ENCODE results near the gene PRR14.

The PRR14 gene

DNA sequence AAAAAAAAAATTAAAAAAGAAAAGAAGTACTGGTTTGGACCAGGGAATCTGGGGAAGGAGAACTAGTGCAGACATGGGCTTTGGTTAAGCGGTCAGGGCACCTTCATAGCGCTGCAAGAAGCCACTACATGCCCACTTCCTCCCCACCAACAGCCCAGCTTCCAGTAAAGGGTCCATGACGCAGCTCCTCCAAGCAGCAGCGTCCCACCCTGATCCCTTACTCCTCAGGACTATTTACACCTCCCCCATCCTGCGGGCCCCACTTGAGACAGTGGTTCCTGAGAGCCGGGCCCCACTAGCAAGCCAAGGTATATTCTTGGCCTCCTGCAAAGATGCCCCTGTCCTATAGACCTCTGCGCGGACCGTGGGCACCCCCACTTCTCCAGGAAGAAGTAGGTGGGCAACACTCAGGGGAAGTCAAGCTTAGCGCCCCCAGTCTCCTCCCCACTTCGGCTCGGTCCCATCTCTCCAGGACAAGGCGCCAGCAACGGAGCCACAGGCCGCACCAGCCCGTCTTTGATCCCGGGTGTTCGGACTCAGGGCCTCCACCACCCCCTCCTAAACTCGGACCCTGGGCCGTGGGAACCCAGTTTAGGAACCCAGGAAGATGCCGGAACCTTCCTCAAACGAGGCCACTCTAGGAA, 913 bp upstream of the PRR14 start:
- ChIA-PET CTCF (interaction anchor here (1.2 to 3.1 kb wide), 4 partner anchors 9 to 115 kb away, joined by 3 to 11 read pairs (median 4); no protein-coding TSS in a partner anchor), POLR2A (interaction anchor here (0.8 to 3.1 kb wide), 13 partner anchors 9 to 114 kb away, joined by 3 to 27 read pairs (median 4); partner anchors contain the start of genes FBRS, SRCAP, ZNF688 and ZNF689)
- no peak for DNase-seq (ENCODE audit: extremely low spot score)
- TF ChIP-seq FOXA1 (IDR thresholded peaks at IDR 0.05) (no peak), LEF1 (IDR thresholded peaks at IDR 0.05; ENCODE audit: borderline replicate concordance) (no peak), CTBP1 (IDR thresholded peaks at IDR 0.05; ENCODE audit: borderline replicate concordance) (no peak), FOXK2 (IDR thresholded peaks at IDR 0.05) (no peak), SP1 (IDR thresholded peaks at IDR 0.05) (no peak)

DNA sequence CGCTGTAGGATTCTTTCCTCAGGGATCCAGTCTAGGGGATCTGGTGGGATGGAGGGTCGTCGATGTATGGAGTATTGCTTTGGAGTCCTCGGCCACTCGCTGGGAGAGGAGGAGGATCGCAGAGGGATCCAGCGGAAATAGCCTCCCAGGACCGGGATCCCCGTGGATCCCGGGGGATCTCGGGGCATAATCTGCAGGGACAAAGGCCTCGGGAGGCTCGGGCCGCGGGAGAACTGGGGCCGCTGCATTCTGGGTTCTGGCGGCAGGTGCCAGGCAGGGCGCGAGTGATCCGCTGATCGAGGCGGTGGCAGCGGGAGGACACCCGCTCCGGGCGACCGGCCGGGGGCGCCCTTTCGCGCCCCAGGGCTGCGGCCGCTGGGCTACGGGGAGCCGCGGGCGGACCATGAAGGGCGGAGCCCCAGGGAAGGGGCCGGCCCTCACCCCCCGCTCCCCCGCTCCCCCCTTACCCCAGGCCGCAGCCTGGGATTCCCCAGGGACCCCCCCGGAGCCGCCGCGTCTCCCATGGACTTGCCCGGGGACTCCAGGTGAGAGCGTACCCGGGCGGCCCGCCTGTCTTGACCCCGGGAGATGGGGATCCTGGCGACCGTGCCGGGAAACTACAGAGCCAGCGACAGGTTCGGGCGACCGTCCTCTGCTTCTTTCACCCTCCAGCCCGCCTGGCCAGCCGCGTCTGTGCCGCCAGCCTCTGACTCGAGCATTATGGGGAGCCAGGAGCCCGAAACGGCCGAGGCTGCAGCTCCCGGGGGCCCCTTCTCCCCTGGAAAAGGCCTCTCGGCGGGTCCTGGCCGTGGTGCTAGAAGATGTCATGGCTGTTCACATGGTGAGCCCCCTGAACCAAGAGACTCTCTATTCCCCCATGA, 604 bp downstream of the PRR14 start:
- ChIA-PET POLR2A (interaction anchor here (0.7 to 3.1 kb wide), 19 partner anchors 7 to 280 kb away, joined by 3 to 27 read pairs (median 4); partner anchors contain the start of genes FBRS, SRCAP, ZNF688 and ZNF747), CTCF (interaction anchor here (0.7 to 3.1 kb wide), 5 partner anchors 14 to 116 kb away, joined by 3 to 11 read pairs (median 4); no protein-coding TSS in a partner anchor)
- TF ChIP-seq FOXK2 (IDR thresholded peaks at IDR 0.05) (no peak), TARDBP (IDR thresholded peaks at IDR 0.05) (no peak), ARNT (IDR thresholded peaks at IDR 0.05) (no peak), ZNF384 (IDR thresholded peaks at IDR 0.05) (no peak), SP1 (IDR thresholded peaks at IDR 0.05) (no peak), BHLHE40 (IDR thresholded peaks at IDR 0.05; ENCODE audit: borderline replicate concordance) (no peak), FOXM1 (IDR thresholded peaks at IDR 0.05; ENCODE audit: borderline replicate concordance) (no peak), CTBP1 (IDR thresholded peaks at IDR 0.05; ENCODE audit: borderline replicate concordance) (no peak), L3MBTL2 (conservative IDR thresholded peaks at IDR 0.05) (no peak), LEF1 (IDR thresholded peaks at IDR 0.05; ENCODE audit: borderline replicate concordance) (no peak), ELF4 (IDR thresholded peaks at IDR 0.05) (no peak), NFRKB (IDR thresholded peaks at IDR 0.05) (no peak), FOXA1 (IDR thresholded peaks at IDR 0.05) (no peak), SUZ12 (IDR thresholded peaks at IDR 0.05) (no peak), HDGF (IDR thresholded peaks at IDR 0.05; ENCODE audit: borderline replicate concordance) (no peak)
- TF ChIP-seq, protein P1, sequence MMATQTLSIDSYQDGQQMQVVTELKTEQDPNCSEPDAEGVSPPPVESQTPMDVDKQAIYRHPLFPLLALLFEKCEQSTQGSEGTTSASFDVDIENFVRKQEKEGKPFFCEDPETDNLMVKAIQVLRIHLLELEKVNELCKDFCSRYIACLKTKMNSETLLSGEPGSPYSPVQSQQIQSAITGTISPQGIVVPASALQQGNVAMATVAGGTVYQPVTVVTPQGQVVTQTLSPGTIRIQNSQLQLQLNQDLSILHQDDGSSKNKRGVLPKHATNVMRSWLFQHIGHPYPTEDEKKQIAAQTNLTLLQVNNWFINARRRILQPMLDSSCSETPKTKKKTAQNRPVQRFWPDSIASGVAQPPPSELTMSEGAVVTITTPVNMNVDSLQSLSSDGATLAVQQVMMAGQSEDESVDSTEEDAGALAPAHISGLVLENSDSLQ (IDR thresholded peaks at IDR 0.05): no peak
- peak; percentile 83 for DNase-seq (ENCODE audit: extremely low spot score)

DNA sequence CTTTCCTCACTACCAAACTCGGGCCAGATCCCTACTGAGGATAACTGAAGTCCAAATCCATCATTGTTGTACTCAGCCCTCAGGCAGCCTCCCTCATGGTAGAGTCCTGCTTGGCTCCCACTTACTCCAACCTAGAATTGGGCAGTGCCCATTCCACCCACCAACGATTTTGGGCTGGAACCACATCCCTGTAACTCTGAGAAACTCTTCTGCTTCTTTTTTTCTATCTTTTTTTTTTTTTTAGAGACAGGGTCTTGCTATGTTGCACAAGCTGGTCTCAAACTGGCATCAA, 1.2 kb downstream of the PRR14 start:
- no peak for DNase-seq (ENCODE audit: extremely low spot score)
- CTCF ChIA-PET: no interaction called here
- no peak for TF ChIP-seq LEF1 (IDR thresholded peaks at IDR 0.05; ENCODE audit: borderline replicate concordance)
- TF ChIP-seq L3MBTL2 (conservative IDR thresholded peaks at IDR 0.05): no peak
- POLR2A ChIA-PET: interaction anchor here (0.7 to 3.1 kb wide), 4 partner anchors 15 to 118 kb away, joined by 3 to 23 read pairs (median 4); partner anchors contain the start of genes SRCAP and ZNF747

DNA sequence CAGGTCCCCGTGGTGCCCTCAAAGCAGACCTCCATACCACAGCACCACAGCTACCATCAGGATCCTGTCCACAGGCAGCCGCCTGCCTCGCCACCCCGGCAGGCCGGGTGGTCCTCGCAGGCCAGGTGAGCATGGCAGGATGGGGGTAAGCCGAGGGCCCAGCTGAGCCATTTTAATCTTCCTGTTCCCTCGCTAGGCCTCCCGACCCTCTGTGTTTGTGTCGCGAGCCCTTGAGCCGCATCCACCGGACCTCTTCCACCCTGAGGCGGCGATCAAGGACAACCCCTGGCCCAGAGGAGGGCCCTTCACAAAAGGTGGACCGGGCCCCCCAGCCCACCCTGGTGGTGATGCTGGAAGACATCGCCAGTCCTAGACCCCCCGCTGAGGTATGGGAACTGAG, 2.0 kb downstream of the PRR14 start:
- no peak for DNase-seq (ENCODE audit: extremely low spot score)
- ChIA-PET POLR2A (interaction anchor here (0.7 to 1.3 kb wide), 3 partner anchors 42 to 118 kb away, joined by 3 to 4 read pairs (median 3); partner anchors contain the start of genes SRCAP and ZNF747), CTCF (no interaction called here)
- TF ChIP-seq FOXM1 (IDR thresholded peaks at IDR 0.05; ENCODE audit: borderline replicate concordance) (no peak), FOXA1 (IDR thresholded peaks at IDR 0.05) (no peak), BHLHE40 (IDR thresholded peaks at IDR 0.05; ENCODE audit: borderline replicate concordance) (no peak), CTBP1 (IDR thresholded peaks at IDR 0.05; ENCODE audit: borderline replicate concordance) (no peak), SP1 (IDR thresholded peaks at IDR 0.05) (no peak), L3MBTL2 (conservative IDR thresholded peaks at IDR 0.05) (no peak), TARDBP (IDR thresholded peaks at IDR 0.05) (no peak), LEF1 (IDR thresholded peaks at IDR 0.05; ENCODE audit: borderline replicate concordance) (no peak), SUZ12 (IDR thresholded peaks at IDR 0.05) (no peak), ARNT (IDR thresholded peaks at IDR 0.05) (no peak), ELF4 (IDR thresholded peaks at IDR 0.05) (no peak)
- TF ChIP-seq, protein P1 (IDR thresholded peaks at IDR 0.05): no peak

DNA sequence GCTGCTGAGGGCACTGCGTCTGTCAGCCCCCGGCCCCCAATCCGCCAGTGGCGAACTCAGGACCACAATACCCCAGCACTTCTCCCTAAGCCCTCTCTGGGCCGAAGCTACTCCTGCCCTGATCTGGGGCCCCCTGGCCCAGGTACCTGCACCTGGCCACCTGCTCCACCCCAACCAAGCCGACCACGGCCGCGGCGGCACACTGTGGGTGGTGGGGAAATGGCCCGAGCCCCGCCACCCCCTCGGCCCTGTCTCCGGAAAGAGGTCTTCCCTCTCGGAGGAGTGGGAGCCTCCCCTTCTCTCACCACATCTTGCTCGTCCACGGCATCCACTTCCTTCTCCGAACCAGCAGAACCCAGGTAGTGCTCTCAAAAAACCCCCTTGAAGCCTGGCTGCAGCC, 4.1 kb downstream of the PRR14 start:
- DNase-seq (ENCODE audit: extremely low spot score): no peak
- TF ChIP-seq SUZ12 (IDR thresholded peaks at IDR 0.05) (no peak), FOXK2 (IDR thresholded peaks at IDR 0.05) (no peak), ELF4 (IDR thresholded peaks at IDR 0.05) (no peak), HDGF (IDR thresholded peaks at IDR 0.05; ENCODE audit: borderline replicate concordance) (no peak), SP1 (IDR thresholded peaks at IDR 0.05) (no peak), LEF1 (IDR thresholded peaks at IDR 0.05; ENCODE audit: borderline replicate concordance) (no peak), ARNT (IDR thresholded peaks at IDR 0.05) (no peak), NFRKB (IDR thresholded peaks at IDR 0.05) (no peak), FOXM1 (IDR thresholded peaks at IDR 0.05; ENCODE audit: borderline replicate concordance) (no peak), BHLHE40 (IDR thresholded peaks at IDR 0.05; ENCODE audit: borderline replicate concordance) (no peak), L3MBTL2 (conservative IDR thresholded peaks at IDR 0.05) (no peak), TARDBP (IDR thresholded peaks at IDR 0.05) (no peak)
- TF ChIP-seq, protein P1 (IDR thresholded peaks at IDR 0.05): no peak
- CTCF ChIA-PET: no interaction called here
- POLR2A ChIA-PET: interaction anchor here (1.1 kb wide), 1 partner anchor 43 kb away, joined by 3 read pairs; no protein-coding TSS in a partner anchor

Data from HEK293T (cell line).